Stomach (tissue), 4 donors: ENCODE data around the gene APCDD1.

Source experiments
- CTCF ChIP-seq, 7 experiments: fragments of 450-650 bp in 4 of 7; fragments of 200-600 bp in 3 of 7; sonication (generic) in 3 of 7; IDR thresholded peaks; one replicate each; pipeline ENCODE4 v1.5.1; 2016 to 2019; ENCODE audit warnings: antibody characterized with exemption in 7 of 7, control low read depth in 2 of 7, mild to moderate bottlenecking in 1 of 7
- POLR2A ChIP-seq, 4 donors: fragments of 450-650 bp; IDR thresholded peaks; one replicate each; pipeline ENCODE4 v1.6.1; 2016; ENCODE audit warnings: antibody characterized with exemption in 4 of 4, control low read depth in 2 of 4, mild to moderate bottlenecking in 1 of 4, moderate library complexity in 1 of 4
- POLR2AphosphoS5 ChIP-seq, 3 donors: sonication (generic); formaldehyde crosslinking; IDR thresholded peaks; one replicate each; pipeline ENCODE4 v1.6.1; 2016; ENCODE audit warnings: antibody characterized with exemption in 3 of 3

- TF ChIP-seq CTCF (IDR thresholded peaks at IDR 0.05) (no peak), POLR2A (IDR thresholded peaks at IDR 0.05) (no peak), POLR2AphosphoS5 (IDR thresholded peaks at IDR 0.05) (no peak)
These were observed 64.9 kb downstream of the APCDD1 start for GRCh38 chr18:10519366-10519765.
